ENCODE results near the gene IFT27.

- TF ChIP-seq CTCF (IDR thresholded peaks at IDR 0.05), result no peak
- TF ChIP-seq ZFX (IDR thresholded peaks at IDR 0.05; ENCODE audit: borderline replicate concordance), result no peak
Measured at GRCh38 chr22:36764641-36765040, 11.3 kb downstream of the IFT27 start.
